SK-N-SH (cell line): Measurements from ENCODE around the gene FOXA2. TPM values are rescaled to one million over a fixed set of nuclear protein-coding genes. Genes with fewer than 3 reads are reported as not detected.

Source experiments
- CTCF ChIA-PET: fragments of 300-600, 350-600 bp; formaldehyde crosslinking; extraction: SDS; loops from one replicate; lab custom pipeline; 2021; lab: Yijun Ruan, JAX
- POLR2A ChIA-PET: fragments of 350-600 bp; sonication (Branson Sonifier 250); formaldehyde crosslinking; extraction: SDS; loops from one replicate; lab custom pipeline; 2020; ENCODE audit warnings: antibody characterized with exemption, inconsistent platforms; lab: Yijun Ruan, JAX
- DNase-seq: peaks from one replicate; pipeline ENCODE4 v3.0.0; 2012
- H2AFZ ChIP-seq: fragments of 200-600 bp; sonication (generic); 2 replicates; pipeline ENCODE4 v1.8.1; 2016; ENCODE audit warnings: antibody characterized with exemption, mild to moderate bottlenecking, low read depth
- H3F3A ChIP-seq: fragments of 200-600 bp; sonication (generic); replicated peaks from 2 replicates; pipeline ENCODE3; 2016; ENCODE audit warnings: antibody characterized with exemption, mild to moderate bottlenecking; ENCODE audit not compliant: insufficient read depth
- H3K27ac ChIP-seq, 2 experiments: fragments of 200-500 bp in 1 of 2; fragments of 200-600 bp in 1 of 2; sonication (Bioruptor generic) in 1 of 2; sonication (generic), shearing (Covaris generic) in 1 of 2; 2 replicates each; pipeline versions ENCODE4 v1.5.1 to v1.6.1; 2014 to 2016; ENCODE audit warnings: low read depth in 2 of 2, inconsistent platforms in 1 of 2, low read length in 1 of 2, mild to moderate bottlenecking in 1 of 2, mixed read lengths in 1 of 2
- H3K27me3 ChIP-seq: fragments of 200-600 bp; sonication (generic), shearing (Covaris generic); 2 replicates; pipeline ENCODE4 v1.6.1; 2016; ENCODE audit warnings: mixed run types; ENCODE audit not compliant: insufficient read depth
- H3K36me3 ChIP-seq, 2 experiments: fragments of 200-500 bp in 1 of 2; fragments of 200-600 bp in 1 of 2; sonication (Bioruptor generic) in 1 of 2; sonication (generic) in 1 of 2; replicated peaks in 1 of 2; 2 replicates each; pipeline versions ENCODE3 to v1.5.1; 2014 to 2016; ENCODE audit warnings: low read length in 1 of 2, mild to moderate bottlenecking in 1 of 2; ENCODE audit not compliant: insufficient read depth in 2 of 2, control insufficient read depth in 1 of 2
- H3K4me1 ChIP-seq, 2 experiments: fragments of 200-500 bp in 1 of 2; fragments of 200-600 bp in 1 of 2; sonication (Bioruptor generic) in 1 of 2; sonication (generic), shearing (Covaris generic) in 1 of 2; 2 replicates each; pipeline versions ENCODE4 v1.5.1 to v1.6.1; 2014 to 2016; ENCODE audit warnings: low read depth in 1 of 2, low read length in 1 of 2, mixed run types in 1 of 2; ENCODE audit not compliant: insufficient read depth in 2 of 2, control insufficient read depth in 1 of 2
- H3K4me2 ChIP-seq: fragments of 200-600 bp; sonication (generic), shearing (Covaris generic); 2 replicates; pipeline ENCODE4 v1.6.1; 2017; ENCODE audit warnings: mixed run types
- H3K4me3 ChIP-seq, 2 experiments: fragments of 200-500 bp in 1 of 2; fragments of 200-600 bp in 1 of 2; sonication (Bioruptor generic) in 1 of 2; sonication (generic), shearing (Covaris generic) in 1 of 2; 2 replicates each; pipeline versions ENCODE4 v1.5.1 to v1.8.1; 2014 to 2016; ENCODE audit warnings: low read depth in 2 of 2, inconsistent platforms in 1 of 2, low read length in 1 of 2, mild to moderate bottlenecking in 1 of 2, mixed read lengths in 1 of 2, moderate library complexity in 1 of 2
- H3K79me2 ChIP-seq: fragments of 200-600 bp; sonication (generic); 2 replicates; pipeline ENCODE4 v1.8.1; 2017; ENCODE audit warnings: mild to moderate bottlenecking; ENCODE audit not compliant: insufficient read depth
- H3K9ac ChIP-seq: fragments of 200-600 bp; sonication (generic); 2 replicates; pipeline ENCODE4 v1.6.1; 2017; ENCODE audit warnings: mixed run types
- H3K9me2 ChIP-seq: fragments of 200-600 bp; sonication (generic); 2 replicates; pipeline ENCODE4 v1.6.1; 2017; ENCODE audit warnings: mixed run types
- H3K9me3 ChIP-seq: fragments of 200-600 bp; sonication (generic); 2 replicates; pipeline ENCODE4 v1.6.1; 2017; ENCODE audit warnings: mixed run types, mild to moderate bottlenecking, moderate library complexity
- H4K20me1 ChIP-seq: fragments of 200-600 bp; sonication (generic); 2 replicates; pipeline ENCODE4 v1.6.1; 2017; ENCODE audit warnings: mild to moderate bottlenecking, mixed run types; ENCODE audit not compliant: insufficient read depth
- EP300 ChIP-seq, 2 experiments: IDR thresholded peaks; 2 replicates each; pipeline versions ENCODE4 v1.4.0 to v1.6.1; 2012; ENCODE audit warnings: borderline replicate concordance in 1 of 2, low read depth in 1 of 2, low read length in 1 of 2
- EZH2phosphoT487 ChIP-seq: fragments of 200-600 bp; sonication (generic); IDR thresholded peaks from 2 replicates; pipeline ENCODE4 v1.6.1; 2017; ENCODE audit warnings: low read depth, mixed run types, mild to moderate bottlenecking, antibody characterized with exemption, moderate library complexity, borderline replicate concordance
- FOSL2 ChIP-seq: IDR thresholded peaks from 2 replicates; pipeline ENCODE4 v1.4.0; 2012; ENCODE audit warnings: low read depth, mild to moderate bottlenecking, moderate library complexity, borderline replicate concordance
- FOXJ3 ChIP-seq: sonication (generic); formaldehyde crosslinking; IDR thresholded peaks from 2 replicates; pipeline ENCODE4 v1.5.1; 2020; ENCODE audit warnings: mild to moderate bottlenecking, missing genetic modification reagents
- GABPA ChIP-seq: IDR thresholded peaks from 2 replicates; pipeline ENCODE4 v1.4.0; 2012; ENCODE audit warnings: low read depth, mild to moderate bottlenecking
- IRF3 ChIP-seq: fragments of 150-350 bp; IDR thresholded peaks from 2 replicates; pipeline ENCODE4 v1.6.1; 2016; ENCODE audit warnings: mild to moderate bottlenecking, low read depth, low read length
- JUND ChIP-seq: IDR thresholded peaks from 2 replicates; pipeline ENCODE4 v1.4.0; 2012
- MEF2A ChIP-seq: IDR thresholded peaks from 2 replicates; pipeline ENCODE4 v1.4.0; 2012; ENCODE audit warnings: low read depth, borderline replicate concordance
- PBX3 ChIP-seq: IDR thresholded peaks from 2 replicates; pipeline ENCODE4; 2012
- RCOR1 ChIP-seq: fragments of 150-350 bp; IDR thresholded peaks from 2 replicates; pipeline ENCODE4 v1.6.1; 2017; ENCODE audit warnings: antibody characterized with exemption, low read length
- REST ChIP-seq: IDR thresholded peaks from 2 replicates; pipeline ENCODE4 v1.6.1; 2012; ENCODE audit warnings: mild to moderate bottlenecking, low read depth, low read length, moderate library complexity
- RFX5 ChIP-seq: IDR thresholded peaks from 2 replicates; pipeline ENCODE4 v1.6.1; 2012; ENCODE audit warnings: mild to moderate bottlenecking, improper control_type of control experiment, low read length
- SIN3A ChIP-seq: IDR thresholded peaks from 2 replicates; pipeline ENCODE4 v1.6.1; 2012; ENCODE audit warnings: low read depth, mild to moderate bottlenecking, low read length, moderate library complexity, borderline replicate concordance
- TCF12 ChIP-seq: IDR thresholded peaks from 2 replicates; pipeline ENCODE4 v1.4.0; 2012
- USF2 ChIP-seq: fragments of 150-350 bp; IDR thresholded peaks from 2 replicates; pipeline ENCODE4 v1.6.1; 2017; ENCODE audit warnings: antibody characterized with exemption, low read length, low read depth, borderline replicate concordance
- YY1 ChIP-seq: IDR thresholded peaks from 2 replicates; pipeline ENCODE4 v1.4.0; 2012; ENCODE audit warnings: low read depth, mild to moderate bottlenecking
- WGBS: methylation state at CpG from one replicate; pipeline ENCODE4 v1.1.6; 2017; ENCODE audit warnings: low lambda C conversion rate; 5-methylcytosine and 5-hydroxymethylcytosine counted together
- polyA plus RNA-seq, 3 experiments: library from polyadenylated mRNA; depleted of rRNA; stranded (reverse); fragments of >200 nt; gene quantifications; 2 replicates each; pipeline ENCODE4 v1.2.3, GENCODE V29; 2012

FOXA2 gene
- polyA plus RNA-seq, 1 of the 3 experiments (the other 2 are of a cell fraction): not detected

- no peaks in the 10 kb centered on the region for H3K27me3 ChIP-seq
- no peaks in the 10 kb centered on the region for H3K9me2 ChIP-seq
- no peak for DNase-seq
- H4K20me1 ChIP-seq: no peaks in the 10 kb centered on the region
- no peak for TF ChIP-seq EP300 (IDR thresholded peaks at IDR 0.05; ENCODE audit: borderline replicate concordance in 1 of 2, low read depth in 1 of 2, low read length in 1 of 2)
- no peak for TF ChIP-seq SIN3A
- TF ChIP-seq GABPA: no peak
- no peak for TF ChIP-seq IRF3
- no peak for TF ChIP-seq REST
- TF ChIP-seq RCOR1: no peak
- no peak for TF ChIP-seq FOXJ3 (CRISPR knock-in tag)
- no peak for TF ChIP-seq TCF12
- no peak for TF ChIP-seq EZH2phosphoT487
- no peak for TF ChIP-seq JUND
- TF ChIP-seq YY1: no peak
- H3K4me1 ChIP-seq: no peaks in the 10 kb centered on the region
- no peak overlapping the region for H2AFZ ChIP-seq
- ChIA-PET POLR2A (no interaction called here), CTCF (no interaction called here)
- no peaks in the 10 kb centered on the region for H3F3A ChIP-seq
- no peak overlapping the region for H3K27ac ChIP-seq
- H3K36me3 ChIP-seq: no peaks in the 10 kb centered on the region
- 0% methylated on average over 1 of the region's 1 CpG for WGBS
- no peak overlapping the region for H3K4me3 ChIP-seq
- no peak overlapping the region for H3K9ac ChIP-seq
- no peaks in the 10 kb centered on the region for H3K79me2 ChIP-seq
- H3K9me3 ChIP-seq: no peaks in the 10 kb centered on the region
- no peak overlapping the region for H3K4me2 ChIP-seq
These were observed 12.9 kb upstream of the FOXA2 start for GRCh38 chr20:22597303-22597702.

GRCh38 chr20:22590662-22591061 is 6.3 kb upstream of the FOXA2 start:
- CTCF ChIA-PET: interaction anchor here (1.1 to 1.6 kb wide), 3 partner anchors 93 to 256 kb away, joined by 3 to 5 read pairs (median 5); no protein-coding TSS in a partner anchor
- H3K4me2 ChIP-seq: no peak overlapping the region
- WGBS: 20% methylated on average over 1 of the region's 1 CpG
- H4K20me1 ChIP-seq: no peaks in the 10 kb centered on the region
- no peaks in the 10 kb centered on the region for H3K4me1 ChIP-seq
- H3K9me3 ChIP-seq: no peaks in the 10 kb centered on the region
- H3K27me3 ChIP-seq: peaks cover 43% of the 10 kb centered on the region
- no peaks in the 10 kb centered on the region for H3K36me3 ChIP-seq
- no peak overlapping the region for H3K27ac ChIP-seq
- POLR2A ChIA-PET: no interaction called here
- DNase-seq: no peak
- no peaks in the 10 kb centered on the region for H3K9me2 ChIP-seq
- no peak overlapping the region for H2AFZ ChIP-seq
- H3K9ac ChIP-seq: no peak overlapping the region
- H3K79me2 ChIP-seq: no peaks in the 10 kb centered on the region
- H3K4me3 ChIP-seq: no peak overlapping the region
- no peaks in the 10 kb centered on the region for H3F3A ChIP-seq
- TF ChIP-seq FOXJ3 (CRISPR knock-in tag) (no peak), EP300 (IDR thresholded peaks at IDR 0.05; ENCODE audit: borderline replicate concordance in 1 of 2, low read depth in 1 of 2, low read length in 1 of 2) (no peak), USF2 (no peak), MEF2A (no peak), YY1 (no peak), FOSL2 (no peak), RFX5 (no peak), PBX3 (no peak), REST (no peak), TCF12 (no peak)
